GM10248 (cell line): ENCODE results near the gene MAZ.

Experiments used
- CTCF ChIA-PET: fragments of 300-600 bp; sonication (Branson Sonifier 250); formaldehyde crosslinking; extraction: SDS; loops from one replicate; lab custom pipeline; 2021; ENCODE audit warnings: antibody characterized with exemption; lab: Yijun Ruan, JAX
- POLR2A ChIA-PET: fragments of 350-650 bp; sonication (Branson Sonifier 250); formaldehyde crosslinking; extraction: SDS; loops from one replicate; lab custom pipeline; 2020; ENCODE audit warnings: antibody characterized with exemption; lab: Yijun Ruan, JAX
- DNase-seq: peaks from one replicate; pipeline ENCODE4 v3.0.0; 2012; ENCODE audit errors: extremely low spot score
- CTCF ChIP-seq: IDR thresholded peaks from 2 replicates; pipeline ENCODE4 v1.5.1; 2012; ENCODE audit warnings: mild to moderate bottlenecking, low read depth; ENCODE audit errors: extremely low read depth, missing control alignments, control extremely low read depth

MAZ gene

GRCh38 chr16:29805232-29806098 is 864 bp upstream of the MAZ start:
- no peak for TF ChIP-seq CTCF
- CTCF ChIA-PET, result interaction anchor here (1.1 to 4.3 kb wide), 4 partner anchors 11 to 20 kb away, joined by 3 to 41 read pairs (median 26); partner anchors contain the start of genes KIF22 and PAGR1
- POLR2A ChIA-PET, result no interaction called here
- DNase-seq, result peak; percentile 94

GRCh38 chr16:29806641-29807425 is 504 bp downstream of the MAZ start:
- no peak for TF ChIP-seq CTCF
- POLR2A ChIA-PET, result interaction anchor here (1.4 to 1.8 kb wide), 2 partner anchors 9 to 16 kb away, joined by 4 to 8 read pairs; partner anchors contain the start of genes KIF22 and PAGR1
- DNase-seq, result peak; percentile 36
- CTCF ChIA-PET, result interaction anchor here (0.9 to 3.6 kb wide), 11 partner anchors 8 to 178 kb away, joined by 3 to 39 read pairs (median 5); partner anchors contain the start of genes KIF22, MVP and PAGR1

- peak; percentile 47 for TF ChIP-seq CTCF
- POLR2A ChIA-PET, result interaction anchor here (1.4 to 1.8 kb wide), 2 partner anchors 9 to 17 kb away, joined by 4 to 8 read pairs; partner anchors contain the start of genes KIF22 and PAGR1
- DNase-seq, result peak; percentile 77
- CTCF ChIA-PET, result interaction anchor here (0.9 to 3.6 kb wide), 13 partner anchors 9 to 225 kb away, joined by 3 to 39 read pairs (median 5); partner anchors contain the start of genes KIF22, MVP and PAGR1
Measured at GRCh38 chr16:29807426-29808218, 1.3 kb downstream of the MAZ start.

- CTCF ChIA-PET, result interaction anchor here (1.1 to 3.6 kb wide), 12 partner anchors 9 to 224 kb away, joined by 3 to 39 read pairs (median 6); partner anchors contain the start of genes KIF22, MVP and PAGR1
- no peak for TF ChIP-seq CTCF
- DNase-seq, result no peak
- POLR2A ChIA-PET, result interaction anchor here (1.4 to 1.8 kb wide), 2 partner anchors 8 to 18 kb away, joined by 4 to 8 read pairs; partner anchors contain the start of genes KIF22 and PAGR1
Measured at GRCh38 chr16:29808219-29808900, 2.0 kb downstream of the MAZ start.

DNA sequence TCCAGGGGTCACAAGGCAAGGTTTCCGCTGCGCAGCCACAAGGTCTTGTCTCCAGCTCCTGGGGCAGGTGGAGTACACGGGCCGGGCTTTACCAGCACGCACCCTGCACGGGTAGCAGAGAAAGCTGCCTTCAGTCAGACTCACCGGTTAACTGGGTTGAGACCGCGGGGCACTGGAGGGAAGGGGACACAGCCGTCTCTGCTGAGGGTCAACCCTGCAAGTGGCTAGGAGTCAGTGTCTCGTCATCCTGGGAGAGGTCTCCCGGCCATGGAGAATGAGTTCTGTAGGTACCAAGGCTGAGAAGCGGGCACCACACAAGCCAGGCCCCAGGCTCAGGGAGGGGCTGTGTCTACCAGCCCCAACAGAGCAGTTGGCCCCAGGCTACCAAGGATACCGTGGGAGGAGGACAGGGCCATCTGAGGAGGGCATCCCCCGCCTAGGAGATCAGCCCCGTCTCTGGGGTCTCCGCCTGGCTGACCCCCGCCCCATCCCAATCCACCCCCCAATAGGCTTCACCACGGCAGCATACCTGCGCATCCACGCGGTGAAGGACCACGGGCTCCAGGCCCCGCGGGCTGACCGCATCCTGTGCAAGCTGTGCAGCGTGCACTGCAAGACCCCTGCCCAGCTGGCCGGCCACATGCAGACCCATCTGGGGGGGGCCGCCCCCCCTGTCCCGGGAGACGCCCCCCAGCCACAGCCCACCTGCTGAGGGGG is 2.9 kb downstream of the MAZ start:
- no peak for TF ChIP-seq CTCF
- DNase-seq, result no peak
- ChIA-PET CTCF (interaction anchor here (1.7 to 3.6 kb wide), 5 partner anchors 8 to 118 kb away, joined by 5 to 39 read pairs (median 8); partner anchors contain the start of genes MVP and PAGR1), POLR2A (interaction anchor here (2.0 kb wide), 1 partner anchor 12 kb away, joined by 5 read pairs; no protein-coding TSS in a partner anchor)
